NCI-H345 treated with DMSO at 0.1 percent for 48 hours (cell line): ENCODE results near the gene PLAC8.
"Not testable (repeated sequence)": the region's sequence is repeated elsewhere in the genome, so short reads cannot be mapped to it uniquely, and the experiment has no call there.

Source experiments
- DNase-seq: peaks from one replicate; lab custom pipeline; 2025; ENCODE audit not compliant: unreplicated experiment; lab: John Stamatoyannopoulos, UW

Gene PLAC8

GRCh38 chr4:83112678-83113428 lies 1.7 kb downstream of the PLAC8 start:
- DNase-seq: no peak

GRCh38 chr4:83112231-83112630 lies 2.3 kb downstream of the PLAC8 start:
- no peak for DNase-seq

DNA sequence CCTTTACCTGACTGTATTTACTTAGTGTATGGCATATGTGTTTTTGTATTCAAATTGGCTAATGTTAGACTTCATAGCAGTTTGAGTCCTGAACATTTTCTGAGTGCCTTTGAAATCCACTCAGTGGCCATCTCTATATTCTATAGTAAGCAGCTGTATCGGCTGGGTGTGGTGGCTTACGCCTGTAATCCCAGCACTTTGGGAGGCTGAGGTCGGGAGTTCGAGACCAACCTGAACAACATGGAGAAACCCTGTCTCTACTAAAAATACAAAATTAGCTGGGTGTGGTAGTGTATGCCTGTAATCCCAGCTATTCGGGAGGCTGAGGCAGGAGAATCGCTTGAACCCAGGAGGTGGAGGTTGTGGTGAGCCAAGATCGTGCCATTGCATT lies 2.8 kb downstream of the PLAC8 start:
- not testable (repeated sequence) for DNase-seq

DNA sequence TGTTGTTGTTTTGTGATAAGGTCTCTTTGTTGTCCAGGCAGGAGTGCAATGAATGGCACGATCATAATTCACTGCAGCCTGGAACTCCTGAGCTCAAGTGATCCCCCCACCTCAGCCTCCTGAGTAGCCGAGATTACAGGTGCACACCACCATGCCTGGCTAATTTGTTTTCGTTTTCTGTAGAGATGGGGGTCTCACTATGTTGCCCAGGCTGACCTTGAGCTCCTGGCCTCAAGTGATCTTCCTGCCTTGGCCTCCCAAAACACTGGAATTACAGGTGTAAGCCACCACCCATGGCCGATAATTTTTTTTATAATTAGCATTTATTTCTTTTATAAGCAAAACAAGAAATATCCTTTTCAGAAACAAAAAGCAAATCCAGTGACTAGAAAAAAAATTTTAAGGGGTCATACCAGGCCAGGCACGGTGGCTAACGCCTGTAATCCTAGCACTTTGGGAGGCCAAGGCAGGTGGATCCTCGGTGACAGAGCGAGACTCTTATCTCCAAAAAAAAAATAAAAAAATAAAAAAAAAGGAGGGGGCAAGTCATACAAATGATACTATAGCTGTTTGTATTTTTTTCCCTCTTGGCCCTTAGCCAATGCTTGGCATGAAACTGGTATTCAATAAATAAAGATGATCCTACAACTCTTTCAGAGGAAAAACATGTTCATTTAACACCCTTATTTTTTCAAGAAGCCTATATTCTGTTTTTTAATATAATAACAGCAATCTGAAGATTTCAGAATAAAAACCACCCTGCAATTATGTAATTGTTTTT lies 3.4 kb downstream of the PLAC8 start:
- peak; percentile 16 for DNase-seq

- peak; percentile 88 for DNase-seq
Observed at GRCh38 chr4:83110223-83110945, 4.1 kb downstream of the PLAC8 start.

DNA sequence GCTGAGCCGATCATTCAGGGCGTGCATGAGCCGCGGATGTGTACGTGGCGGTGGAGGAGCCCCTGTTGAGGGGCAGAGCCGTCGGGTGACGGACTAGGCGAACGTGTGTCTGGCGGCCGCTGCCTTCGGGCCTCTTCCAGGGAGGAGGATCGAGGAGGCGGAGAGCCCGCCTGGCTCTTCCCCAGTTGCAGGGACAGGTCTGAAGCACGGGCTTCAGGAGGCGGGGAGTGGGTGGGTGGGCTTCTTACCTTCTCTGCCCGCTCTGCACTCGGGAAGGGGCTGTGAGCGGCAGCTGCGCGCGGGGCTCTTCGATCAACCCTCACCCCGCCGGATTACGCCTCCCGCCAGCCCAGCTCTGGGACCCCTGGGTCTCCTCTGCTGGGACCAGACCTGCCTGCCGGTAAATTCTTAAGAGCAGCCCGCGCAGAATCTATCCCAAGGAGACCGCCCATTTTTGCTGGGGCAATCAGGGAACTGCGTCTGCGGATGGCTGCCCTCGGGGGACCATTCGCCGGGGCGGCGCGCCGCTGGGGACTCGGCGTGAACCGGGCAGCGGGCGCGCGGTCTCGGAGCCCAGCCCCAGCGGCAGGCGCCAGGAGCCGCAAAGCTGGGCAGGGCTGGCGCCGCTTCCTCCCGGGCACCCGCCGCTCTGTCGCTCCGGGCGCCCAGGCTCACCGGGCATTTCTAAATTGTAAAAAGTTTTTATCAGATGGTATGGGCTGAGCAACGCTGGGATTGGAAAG lies 4.9 kb downstream of the PLAC8 start:
- DNase-seq: peak; percentile 30

GRCh38 chr4:83108101-83108861 lies 6.2 kb downstream of the PLAC8 start:
- DNase-seq: no peak

DNA sequence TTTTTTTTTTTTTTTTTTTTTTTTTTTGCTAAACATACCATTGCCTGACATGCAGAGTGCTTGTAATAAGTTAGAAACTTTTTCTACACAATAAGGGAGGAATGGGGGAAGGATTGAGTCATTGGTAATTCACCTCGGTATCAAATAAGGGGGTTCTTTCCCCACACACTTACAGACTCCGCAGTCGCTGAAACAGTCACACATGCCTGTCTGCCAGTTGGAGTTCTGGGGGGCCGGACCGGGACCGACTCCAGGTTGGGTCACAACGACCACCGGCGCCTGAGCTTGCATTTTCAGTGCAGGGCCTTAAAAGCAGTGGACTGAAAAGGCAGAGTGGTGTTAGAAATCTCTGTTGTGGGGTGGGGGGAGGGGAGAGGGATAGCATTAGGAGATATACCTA lies 6.9 kb downstream of the PLAC8 start:
- DNase-seq: no peak

GRCh38 chr4:83104991-83105390 lies 9.5 kb downstream of the PLAC8 start:
- DNase-seq: no peak

DNA sequence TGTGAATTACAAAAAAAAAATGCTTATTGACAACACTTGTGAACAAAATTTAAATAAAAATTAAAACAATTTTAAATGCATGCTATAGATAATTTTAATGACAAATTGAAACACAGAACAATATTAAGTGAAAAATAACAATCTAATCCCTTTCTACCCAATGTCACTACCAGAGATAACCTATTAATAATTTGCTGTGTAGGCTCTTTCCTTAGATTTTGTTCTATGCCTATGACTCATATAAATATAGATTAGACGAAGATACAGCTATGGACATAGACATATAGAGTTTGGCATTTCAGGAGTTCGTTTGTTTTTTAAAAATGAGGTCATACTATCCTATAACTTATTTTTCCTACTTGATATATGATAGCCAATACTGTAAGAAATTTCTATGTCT lies 18.1 kb downstream of the PLAC8 start:
- no peak for DNase-seq

DNA sequence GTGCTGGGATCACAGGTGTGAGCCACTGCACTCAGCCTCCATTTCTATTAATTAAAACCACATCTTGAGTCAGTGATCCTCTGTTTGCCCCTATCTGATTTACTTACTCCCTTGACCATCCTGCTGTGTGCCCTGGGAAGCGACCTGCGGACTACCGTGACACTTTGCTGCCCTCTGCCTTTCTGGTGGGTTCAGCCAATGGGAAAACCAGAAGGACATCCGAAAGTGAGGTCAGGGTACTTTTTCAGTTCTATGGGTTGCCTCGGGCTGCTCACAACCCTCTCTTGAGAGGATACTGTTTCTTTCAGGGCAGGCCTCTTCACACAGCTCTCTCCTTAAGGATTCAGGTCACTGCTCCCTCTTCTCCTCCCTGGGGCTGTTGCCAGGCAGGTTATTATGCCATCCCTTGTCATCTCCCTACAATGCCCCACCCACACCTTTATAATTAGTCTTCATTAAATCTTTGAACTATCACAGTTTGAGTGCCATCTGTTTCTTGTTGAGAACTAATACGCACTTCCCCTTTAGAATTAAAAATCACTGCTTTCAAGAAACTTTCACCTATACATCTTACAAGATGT lies 21.4 kb downstream of the PLAC8 start:
- no peak for DNase-seq

- no peak for DNase-seq
Observed at GRCh38 chr4:83089410-83090157, 24.9 kb downstream of the PLAC8 start.

- DNase-seq: not testable (repeated sequence)
Observed at GRCh38 chr4:83084956-83085355, 29.6 kb downstream of the PLAC8 start.

GRCh38 chr4:83083925-83084475 lies 30.5 kb downstream of the PLAC8 start:
- no peak for DNase-seq

DNA sequence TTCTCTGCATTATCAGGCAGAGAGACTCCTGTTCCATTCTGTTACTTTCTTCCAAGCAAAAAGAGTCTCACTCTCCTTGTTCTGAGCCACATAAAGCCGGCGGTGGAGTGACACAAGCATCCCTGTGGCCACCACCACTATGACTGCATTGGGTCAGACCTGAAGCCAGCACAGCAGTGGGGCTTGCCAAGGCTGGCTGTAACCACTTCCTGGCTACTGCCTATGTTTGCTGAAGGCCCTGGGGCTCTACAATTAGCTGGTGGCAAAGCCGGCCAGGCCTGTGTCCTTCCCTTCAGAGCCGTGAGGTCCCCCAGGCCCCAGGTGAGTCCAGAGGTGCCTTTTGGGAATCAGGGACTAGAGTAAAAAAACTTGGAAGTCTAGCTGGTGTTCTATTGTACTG lies 31.8 kb downstream of the PLAC8 start:
- no peak for DNase-seq

DNA sequence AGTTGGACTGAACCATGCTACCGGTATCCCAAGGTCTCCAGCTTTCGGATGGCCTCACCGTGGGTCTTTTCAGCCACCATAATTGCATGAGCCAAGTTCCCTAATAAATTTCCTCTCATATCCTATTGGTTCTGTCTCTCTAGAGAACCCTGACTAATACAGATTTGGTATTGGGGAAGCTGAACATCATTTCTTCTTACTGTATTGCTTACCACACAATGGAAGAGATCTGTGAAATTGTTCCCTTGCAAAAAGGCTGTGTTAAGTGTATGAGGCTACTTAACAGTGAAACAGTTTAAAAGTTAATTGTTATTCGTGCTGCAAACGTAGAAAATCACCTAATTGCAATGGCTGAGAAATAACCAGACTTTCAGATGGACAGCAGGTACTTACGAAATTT lies 34.0 kb downstream of the PLAC8 start:
- no peak for DNase-seq

GRCh38 chr4:83075311-83076095 lies 39.0 kb downstream of the PLAC8 start:
- no peak for DNase-seq

- DNase-seq: not testable (repeated sequence)
Observed at GRCh38 chr4:83074783-83075182, 39.7 kb downstream of the PLAC8 start.
